Regular cardiac myocyte (primary cell): ENCODE data around the gene SMR3A. TPM values are rescaled to one million over a fixed set of nuclear protein-coding genes. Genes with fewer than 3 reads are reported as not detected.

Experiments used
- total RNA-seq: library from RNA; depleted of rRNA; stranded (reverse); fragments of >200 nt; gene quantifications from 2 replicates; pipeline ENCODE4 v1.2.3, GENCODE V29; 2014

The SMR3A gene
- not detected in 2 replicates for total RNA-seq

GRCh38 chr4:70360460-70360859 is at the start of gene SMR3A:
Gene SMR3A, plus strand, starts transcription at chr4:70360760. Its CDS starts 1,356 bp downstream, at chr4:70362116.

GRCh38 chr4:70334681-70335080 is 25.9 kb upstream of the SMR3A start, which contains the start of gene CABS1:
Gene CABS1, plus strand, starts transcription at chr4:70334981. Its CDS starts 59 bp downstream, at chr4:70335040.

DNA sequence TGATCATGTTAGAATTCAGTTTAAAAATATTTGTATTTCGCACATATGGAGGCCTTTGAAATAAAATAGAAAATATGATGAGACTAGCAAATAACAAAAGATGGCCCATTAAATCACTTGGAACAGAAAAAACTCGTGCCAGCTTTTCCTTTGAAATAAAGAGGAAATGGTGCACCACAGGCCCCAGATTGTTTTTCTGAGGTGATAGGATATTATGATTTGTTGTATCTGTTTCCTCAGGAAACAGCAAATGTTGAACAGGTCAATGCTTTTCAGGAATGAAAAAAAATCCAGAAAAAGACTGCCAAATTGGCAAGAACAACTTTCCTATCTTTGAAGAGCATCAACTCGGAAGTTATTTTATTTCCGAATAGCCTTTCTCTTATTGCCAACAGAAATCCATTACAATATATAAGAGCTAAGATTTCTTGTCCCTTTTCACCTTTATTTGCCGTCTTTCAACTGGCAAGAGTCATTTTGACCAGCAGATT is 22.2 kb downstream of the SMR3A start, which contains the start of gene SMR3B:
SMR3B (plus strand) TSS at position 441 of the 491 bp plus-strand sequence. CDS start 1,380 bp downstream, outside the sequence.

DNA sequence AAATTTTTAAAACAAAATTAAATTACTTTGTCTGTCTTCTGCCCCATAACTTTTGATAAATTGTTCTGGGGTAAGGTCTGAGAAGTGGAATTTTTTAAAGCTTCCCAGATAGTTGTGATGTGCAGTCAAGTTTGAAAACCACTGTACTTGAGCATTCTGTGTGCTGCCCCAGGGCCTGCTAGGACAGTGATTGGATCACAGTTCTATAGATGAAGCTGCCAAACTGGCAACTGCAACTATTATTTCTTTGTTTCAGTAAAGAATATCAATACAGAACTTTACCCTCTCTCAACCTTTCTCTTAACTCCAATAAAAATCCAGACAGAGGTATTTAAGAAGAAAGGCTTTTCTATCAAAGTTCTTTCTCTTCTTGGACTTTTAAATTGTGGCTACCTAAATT is 37.0 kb downstream of the SMR3A start, which contains the start of gene OPRPN:
OPRPN (plus strand) TSS at position 361 of the 400 bp plus-strand sequence. CDS start 1,346 bp downstream, outside the sequence.

Other genes with a start within 250 kb of the SMR3A start
- not detected in 2 replicates for gene PRR27, start 206.5 kb upstream of the SMR3A start, total RNA-seq
- not detected in 2 replicates for gene ODAM, start 165.0 kb upstream of the SMR3A start, total RNA-seq
- gene FDCSP, start 134.6 kb upstream of the SMR3A start, total RNA-seq = not detected in 2 replicates
- not detected in 2 replicates for gene CSN3, start 118.2 kb upstream of the SMR3A start, total RNA-seq
- gene CABS1, start 25.8 kb upstream of the SMR3A start, total RNA-seq = not detected in 2 replicates
- gene SMR3B, start 22.4 kb downstream of the SMR3A start, total RNA-seq = not detected in 2 replicates
- gene OPRPN, start 37.2 kb downstream of the SMR3A start, total RNA-seq = not detected in 2 replicates
- not detected in 2 replicates for gene MUC7, start 111.4 kb downstream of the SMR3A start, total RNA-seq
- gene AMTN, start 157.8 kb downstream of the SMR3A start, total RNA-seq = not detected in 2 replicates
- gene AMBN, start 231.5 kb downstream of the SMR3A start, total RNA-seq = not detected in 2 replicates